ENCODE measurements around the gene SIPA1L3.

SIPA1L3 gene

DNA sequence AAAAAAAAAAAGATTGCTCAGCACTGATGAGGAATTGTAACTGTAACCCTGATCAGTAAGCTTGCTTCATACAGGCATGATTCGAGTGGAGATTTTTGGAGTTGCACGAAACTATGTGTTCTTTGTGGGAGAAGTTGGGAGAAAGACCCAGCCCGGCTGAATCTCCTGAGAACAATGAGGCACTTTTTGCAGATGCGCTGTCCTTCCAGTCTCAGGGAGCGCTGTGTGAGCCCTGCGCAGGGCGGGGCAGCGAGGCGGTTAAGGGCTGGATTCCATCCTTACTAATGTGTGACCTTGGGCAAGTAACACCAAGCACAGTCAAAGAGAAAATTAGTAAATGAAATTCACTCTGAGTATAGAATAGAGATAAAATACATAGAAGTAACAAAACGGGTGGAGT, 76.9 kb downstream of the SIPA1L3 start:
- Histone ChIP-seq H3K27ac (no peak overlapping the region), H3K36me3 (no peaks in the 10 kb centered on the region), H3K4me1 (ENCODE audit: control insufficient read depth in 1 of 2, insufficient read depth in 1 of 2, low read depth in 1 of 2, low read length in 1 of 2) (no peaks in the 10 kb centered on the region), H3K27me3 (no peaks in the 10 kb centered on the region), H3K9me3 (no peaks in the 10 kb centered on the region), H3K4me3 (ENCODE audit: low read depth in 1 of 2, low read length in 1 of 2) (no peak overlapping the region)
- TF ChIP-seq, protein P1, sequence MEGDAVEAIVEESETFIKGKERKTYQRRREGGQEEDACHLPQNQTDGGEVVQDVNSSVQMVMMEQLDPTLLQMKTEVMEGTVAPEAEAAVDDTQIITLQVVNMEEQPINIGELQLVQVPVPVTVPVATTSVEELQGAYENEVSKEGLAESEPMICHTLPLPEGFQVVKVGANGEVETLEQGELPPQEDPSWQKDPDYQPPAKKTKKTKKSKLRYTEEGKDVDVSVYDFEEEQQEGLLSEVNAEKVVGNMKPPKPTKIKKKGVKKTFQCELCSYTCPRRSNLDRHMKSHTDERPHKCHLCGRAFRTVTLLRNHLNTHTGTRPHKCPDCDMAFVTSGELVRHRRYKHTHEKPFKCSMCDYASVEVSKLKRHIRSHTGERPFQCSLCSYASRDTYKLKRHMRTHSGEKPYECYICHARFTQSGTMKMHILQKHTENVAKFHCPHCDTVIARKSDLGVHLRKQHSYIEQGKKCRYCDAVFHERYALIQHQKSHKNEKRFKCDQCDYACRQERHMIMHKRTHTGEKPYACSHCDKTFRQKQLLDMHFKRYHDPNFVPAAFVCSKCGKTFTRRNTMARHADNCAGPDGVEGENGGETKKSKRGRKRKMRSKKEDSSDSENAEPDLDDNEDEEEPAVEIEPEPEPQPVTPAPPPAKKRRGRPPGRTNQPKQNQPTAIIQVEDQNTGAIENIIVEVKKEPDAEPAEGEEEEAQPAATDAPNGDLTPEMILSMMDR (IDR thresholded peaks at IDR 0.05), result no peak

GRCh38 chr19:37986048-37986750, 79.2 kb downstream of the SIPA1L3 start:
- Histone ChIP-seq H3K9me3 (no peaks in the 10 kb centered on the region), H3K27ac (peak overlapping the region; percentile 41), H3K27me3 (no peaks in the 10 kb centered on the region), H3K36me3 (no peaks in the 10 kb centered on the region), H3K4me1 (ENCODE audit: control insufficient read depth in 1 of 2, insufficient read depth in 1 of 2, low read depth in 1 of 2, low read length in 1 of 2) (no peaks in the 10 kb centered on the region), H3K4me3 (ENCODE audit: low read depth in 1 of 2, low read length in 1 of 2) (no peak overlapping the region)
- TF ChIP-seq, protein P1 (IDR thresholded peaks at IDR 0.05), result no peak

- Histone ChIP-seq H3K27me3 (no peaks in the 10 kb centered on the region), H3K36me3 (no peaks in the 10 kb centered on the region), H3K9me3 (no peaks in the 10 kb centered on the region), H3K27ac (no peak overlapping the region), H3K4me1 (ENCODE audit: control insufficient read depth in 1 of 2, insufficient read depth in 1 of 2, low read depth in 1 of 2, low read length in 1 of 2) (no peaks in the 10 kb centered on the region), H3K4me3 (ENCODE audit: low read depth in 1 of 2, low read length in 1 of 2) (no peak overlapping the region)
- TF ChIP-seq, protein P1 (IDR thresholded peaks at IDR 0.05), result no peak
Observed at GRCh38 chr19:37987356-37988332, 80.6 kb downstream of the SIPA1L3 start.

DNA sequence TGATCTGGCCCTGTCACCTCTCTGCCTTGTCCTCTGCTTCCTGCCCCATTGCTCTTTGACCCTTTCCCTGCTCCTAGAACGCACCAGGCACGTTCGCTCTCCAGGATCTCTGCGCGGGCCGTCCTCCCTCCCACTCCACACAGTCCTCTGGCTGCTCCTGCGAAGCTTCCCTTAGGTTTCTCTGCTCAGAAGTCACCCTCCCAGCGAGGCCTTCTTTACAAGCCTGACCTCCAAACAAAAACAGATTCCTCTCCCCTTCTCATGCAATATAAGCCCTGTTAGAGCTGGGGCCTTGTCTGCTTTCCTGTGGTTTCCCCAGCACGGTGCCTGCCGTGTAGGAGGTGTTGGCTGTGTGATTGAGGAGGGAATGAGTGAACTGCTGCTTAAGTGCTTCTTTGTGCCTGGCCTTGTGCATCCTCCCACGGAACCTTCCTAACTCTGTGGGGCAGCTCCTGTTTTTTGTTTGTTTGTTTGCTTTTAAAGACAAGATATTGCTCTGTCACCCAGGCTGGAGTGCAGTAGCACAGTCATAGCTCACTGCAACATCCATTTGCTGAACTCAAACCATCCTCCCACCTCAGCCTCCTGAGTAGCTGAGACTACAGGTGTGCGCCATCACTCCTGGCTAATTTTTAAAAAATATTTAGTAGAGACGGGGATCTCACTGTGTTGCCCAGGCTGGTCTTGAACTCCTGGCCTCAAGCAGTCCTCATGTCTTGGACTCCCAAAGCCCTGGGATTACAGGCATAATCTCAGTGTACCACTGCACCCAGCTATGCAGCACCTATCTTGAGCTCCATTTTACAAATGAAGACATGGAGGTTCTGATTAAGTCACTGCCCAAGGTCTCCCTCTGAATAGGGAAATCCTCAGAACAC, 82.0 kb downstream of the SIPA1L3 start:
- no peak overlapping the region for H3K27ac ChIP-seq
- H3K36me3 ChIP-seq, result no peaks in the 10 kb centered on the region
- no peak overlapping the region for H3K4me3 ChIP-seq (ENCODE audit: low read depth in 1 of 2, low read length in 1 of 2)
- no peaks in the 10 kb centered on the region for H3K4me1 ChIP-seq (ENCODE audit: control insufficient read depth in 1 of 2, insufficient read depth in 1 of 2, low read depth in 1 of 2, low read length in 1 of 2)
- no peaks in the 10 kb centered on the region for H3K27me3 ChIP-seq
- no peaks in the 10 kb centered on the region for H3K9me3 ChIP-seq
- TF ChIP-seq, protein P1 (IDR thresholded peaks at IDR 0.05), result no peak

DNA sequence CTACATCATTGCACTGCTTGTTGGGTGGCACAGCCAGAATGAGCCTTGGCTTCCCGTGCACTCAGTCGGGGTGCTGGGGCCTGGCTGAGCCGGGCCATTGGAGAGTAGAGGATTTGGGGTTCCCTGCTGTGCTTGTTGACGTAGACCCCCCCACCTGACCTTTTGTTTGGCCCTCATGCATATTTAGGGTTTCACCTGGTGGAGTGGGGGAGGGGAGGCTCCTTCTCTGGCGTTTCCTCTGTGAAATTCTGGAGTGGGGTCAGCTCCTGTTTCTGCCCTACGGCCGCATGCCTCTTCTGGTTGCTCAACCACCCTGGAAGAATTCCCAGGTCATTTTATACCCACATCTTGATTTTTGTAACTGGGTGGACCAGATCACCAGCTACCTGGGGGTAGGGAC, 82.8 kb downstream of the SIPA1L3 start:
- no peaks in the 10 kb centered on the region for H3K4me1 ChIP-seq (ENCODE audit: control insufficient read depth in 1 of 2, insufficient read depth in 1 of 2, low read depth in 1 of 2, low read length in 1 of 2)
- no peaks in the 10 kb centered on the region for H3K9me3 ChIP-seq
- no peak overlapping the region for H3K27ac ChIP-seq
- H3K4me3 ChIP-seq (ENCODE audit: low read depth in 1 of 2, low read length in 1 of 2), result no peak overlapping the region
- H3K27me3 ChIP-seq, result no peaks in the 10 kb centered on the region
- TF ChIP-seq, protein P1 (IDR thresholded peaks at IDR 0.05), result no peak
- H3K36me3 ChIP-seq, result no peaks in the 10 kb centered on the region
